ENCODE results near the gene SHISAL1. TPM values are rescaled to one million over a fixed set of nuclear protein-coding genes. Genes with fewer than 3 reads are reported as not detected.

SHISAL1 gene
- total RNA-seq, 1 donor from 2014 or later: not detected

GRCh38 chr22:44268431-44269116, 44.2 kb downstream of the SHISAL1 start:
- DNase-seq: no peak
- Mint-ChIP-seq H3K27me3 (no peaks in the 10 kb centered on the region), H3K4me1 (no peaks in the 10 kb centered on the region), H3K4me3 (no peak overlapping the region), H3K27ac (no peak overlapping the region), H3K36me3 (ENCODE audit: low read depth) (no peaks in the 10 kb centered on the region), H3K9me3 (no peaks in the 10 kb centered on the region)
- intact Hi-C loops (cut with micrococcal nuclease): no loop called here

GRCh38 chr22:44267856-44268255, 44.9 kb downstream of the SHISAL1 start:
- no peak overlapping the region for H3K27ac Mint-ChIP-seq
- H3K4me1 Mint-ChIP-seq: no peaks in the 10 kb centered on the region
- no peaks in the 10 kb centered on the region for H3K9me3 Mint-ChIP-seq
- no peaks in the 10 kb centered on the region for H3K36me3 Mint-ChIP-seq (ENCODE audit: low read depth)
- H3K4me3 Mint-ChIP-seq: no peak overlapping the region
- H3K27me3 Mint-ChIP-seq: no peaks in the 10 kb centered on the region
- no peak for DNase-seq
- intact Hi-C loops (cut with micrococcal nuclease): no loop called here

- Mint-ChIP-seq H3K27ac (no peak overlapping the region), H3K9me3 (no peaks in the 10 kb centered on the region), H3K27me3 (no peaks in the 10 kb centered on the region), H3K4me1 (no peaks in the 10 kb centered on the region), H3K36me3 (ENCODE audit: low read depth) (no peaks in the 10 kb centered on the region), H3K4me3 (no peak overlapping the region)
- no peak for DNase-seq
- intact Hi-C loops (cut with micrococcal nuclease): no loop called here
Observed at GRCh38 chr22:44266796-44267760, 45.7 kb downstream of the SHISAL1 start.

GRCh38 chr22:44263547-44263946, 49.2 kb downstream of the SHISAL1 start:
- Mint-ChIP-seq H3K4me1 (peaks cover 5% of the 10 kb centered on the region), H3K27me3 (peaks cover under 1% of the 10 kb centered on the region), H3K9me3 (no peaks in the 10 kb centered on the region), H3K36me3 (ENCODE audit: low read depth) (no peaks in the 10 kb centered on the region), H3K27ac (no peak overlapping the region), H3K4me3 (no peak overlapping the region)
- intact Hi-C loops (cut with micrococcal nuclease): no loop called here
- DNase-seq: no peak

GRCh38 chr22:44261861-44262595, 50.7 kb downstream of the SHISAL1 start:
- Mint-ChIP-seq H3K4me1 (peaks cover 5% of the 10 kb centered on the region), H3K27ac (no peak overlapping the region), H3K36me3 (ENCODE audit: low read depth) (no peaks in the 10 kb centered on the region), H3K4me3 (no peak overlapping the region), H3K27me3 (peaks cover 3% of the 10 kb centered on the region), H3K9me3 (no peaks in the 10 kb centered on the region)
- intact Hi-C loops (cut with micrococcal nuclease): no loop called here
- no peak for DNase-seq

- peaks cover 8% of the 10 kb centered on the region for H3K27me3 Mint-ChIP-seq
- no peak overlapping the region for H3K27ac Mint-ChIP-seq
- intact Hi-C loops (cut with micrococcal nuclease): no loop called here
- DNase-seq: no peak
- peaks cover 5% of the 10 kb centered on the region for H3K4me1 Mint-ChIP-seq
- H3K4me3 Mint-ChIP-seq: no peak overlapping the region
- no peaks in the 10 kb centered on the region for H3K36me3 Mint-ChIP-seq (ENCODE audit: low read depth)
- no peaks in the 10 kb centered on the region for H3K9me3 Mint-ChIP-seq
Observed at GRCh38 chr22:44261164-44261860, 51.4 kb downstream of the SHISAL1 start.

GRCh38 chr22:44260216-44261035, 52.3 kb downstream of the SHISAL1 start:
- Mint-ChIP-seq H3K4me3 (no peak overlapping the region), H3K36me3 (ENCODE audit: low read depth) (no peaks in the 10 kb centered on the region), H3K27me3 (peaks cover 13% of the 10 kb centered on the region), H3K9me3 (no peaks in the 10 kb centered on the region), H3K4me1 (peaks cover 5% of the 10 kb centered on the region), H3K27ac (no peak overlapping the region)
- intact Hi-C loops (cut with micrococcal nuclease): no loop called here
- DNase-seq: no peak

GRCh38 chr22:44259366-44260215, 53.2 kb downstream of the SHISAL1 start:
- peaks cover 16% of the 10 kb centered on the region for H3K27me3 Mint-ChIP-seq
- peaks cover 5% of the 10 kb centered on the region for H3K4me1 Mint-ChIP-seq
- no peak overlapping the region for H3K4me3 Mint-ChIP-seq
- no peak for DNase-seq
- H3K36me3 Mint-ChIP-seq (ENCODE audit: low read depth): no peaks in the 10 kb centered on the region
- H3K27ac Mint-ChIP-seq: no peak overlapping the region
- H3K9me3 Mint-ChIP-seq: no peaks in the 10 kb centered on the region
- intact Hi-C loops (cut with micrococcal nuclease): no loop called here

- DNase-seq: no peak
- Mint-ChIP-seq H3K4me3 (no peak overlapping the region), H3K27me3 (peaks cover 24% of the 10 kb centered on the region), H3K36me3 (ENCODE audit: low read depth) (no peaks in the 10 kb centered on the region), H3K9me3 (no peaks in the 10 kb centered on the region), H3K4me1 (peaks cover 5% of the 10 kb centered on the region), H3K27ac (no peak overlapping the region)
- intact Hi-C loops (cut with micrococcal nuclease): no loop called here
Observed at GRCh38 chr22:44256556-44257485, 55.9 kb downstream of the SHISAL1 start.

GRCh38 chr22:44256085-44256484, 56.7 kb downstream of the SHISAL1 start:
- no peak overlapping the region for H3K4me3 Mint-ChIP-seq
- no peak overlapping the region for H3K27ac Mint-ChIP-seq
- peaks cover 4% of the 10 kb centered on the region for H3K4me1 Mint-ChIP-seq
- no peak for DNase-seq
- intact Hi-C loops (cut with micrococcal nuclease): no loop called here
- peaks cover 25% of the 10 kb centered on the region for H3K27me3 Mint-ChIP-seq
- H3K9me3 Mint-ChIP-seq: no peaks in the 10 kb centered on the region
- no peaks in the 10 kb centered on the region for H3K36me3 Mint-ChIP-seq (ENCODE audit: low read depth)

GRCh38 chr22:44254811-44255210, 57.9 kb downstream of the SHISAL1 start:
- no peaks in the 10 kb centered on the region for H3K36me3 Mint-ChIP-seq (ENCODE audit: low read depth)
- peaks cover 8% of the 10 kb centered on the region for H3K9me3 Mint-ChIP-seq
- DNase-seq: no peak
- peaks cover 25% of the 10 kb centered on the region for H3K27me3 Mint-ChIP-seq
- H3K4me1 Mint-ChIP-seq: peaks cover 4% of the 10 kb centered on the region
- intact Hi-C loops (cut with micrococcal nuclease): no loop called here
- H3K27ac Mint-ChIP-seq: no peak overlapping the region
- no peak overlapping the region for H3K4me3 Mint-ChIP-seq
